SU-DHL-6 (cell line): ENCODE data around the gene SHISAL1.

Experiments
- H2AFZ ChIP-seq: fragments of 200-600 bp; sonication (generic); 2 replicates; pipeline ENCODE4 v1.6.1; 2014; ENCODE audit warnings: low read depth, mild to moderate bottlenecking, moderate library complexity, mixed read lengths, antibody characterized with exemption, low read length; ENCODE audit not compliant: severe bottlenecking
- H3F3A ChIP-seq: fragments of 200-600 bp; shearing (Covaris generic); 2 replicates; pipeline ENCODE4 v1.6.0; 2016; ENCODE audit warnings: antibody characterized with exemption, mild to moderate bottlenecking; ENCODE audit not compliant: insufficient read depth
- H3K27ac ChIP-seq: fragments of 200-600 bp; sonication (generic); 2 replicates; pipeline ENCODE4 v1.5.1; 2016; ENCODE audit warnings: low read depth, mild to moderate bottlenecking, low read length, moderate library complexity, mixed read lengths
- H3K27me3 ChIP-seq: fragments of 200-600 bp; sonication (generic), shearing (Covaris generic); 2 replicates; pipeline ENCODE4 v1.6.0; 2014; ENCODE audit warnings: mild to moderate bottlenecking, low read length
- H3K36me3 ChIP-seq: fragments of 200-600 bp; sonication (generic); 2 replicates; pipeline ENCODE4 v1.6.1; 2014; ENCODE audit warnings: mild to moderate bottlenecking, low read length, mixed read lengths
- H3K4me2 ChIP-seq: fragments of 300-600, 200-600 bp; shearing (Covaris generic), sonication (generic); 2 replicates; pipeline ENCODE4 v1.6.0; 2014; ENCODE audit warnings: low read length, low read depth, mild to moderate bottlenecking; ENCODE audit not compliant: poor library complexity, severe bottlenecking
- H3K4me3 ChIP-seq: fragments of 200-600 bp; sonication (generic); 2 replicates; pipeline ENCODE4 v1.5.1; 2014; ENCODE audit warnings: antibody characterized with exemption, low read length, mild to moderate bottlenecking, mixed read lengths; ENCODE audit not compliant: insufficient read depth, poor library complexity, severe bottlenecking
- H3K79me2 ChIP-seq: fragments of 200-600 bp; sonication (generic); 2 replicates; pipeline ENCODE4 v1.6.1; 2014; ENCODE audit warnings: mild to moderate bottlenecking, low read length, moderate library complexity; ENCODE audit not compliant: insufficient read depth
- H3K9ac ChIP-seq: fragments of 200-600 bp; sonication (generic); 2 replicates; pipeline ENCODE4 v1.7.0; 2014; ENCODE audit warnings: mild to moderate bottlenecking, low read length
- H3K9me2 ChIP-seq: fragments of 200-600 bp; sonication (generic); replicated peaks from 2 replicates; pipeline ENCODE4 v1.6.1; 2014; ENCODE audit warnings: low read length; ENCODE audit not compliant: insufficient read depth
- H3K9me3 ChIP-seq: fragments of 200-600 bp; sonication (generic); 2 replicates; pipeline ENCODE4 v1.6.1; 2014; ENCODE audit warnings: low read length, mixed read lengths; ENCODE audit not compliant: insufficient read depth
- H4K20me1 ChIP-seq: fragments of 200-600 bp; sonication (generic); 2 replicates; pipeline ENCODE4 v1.6.1; 2014; ENCODE audit warnings: low read depth, mild to moderate bottlenecking, antibody characterized with exemption, low read length, moderate library complexity, mixed read lengths
- EZH2phosphoT487 ChIP-seq: fragments of 200-600 bp; sonication (generic), shearing (Covaris generic); conservative IDR thresholded peaks from 2 replicates; pipeline ENCODE4 v1.6.1; 2018; ENCODE audit warnings: mild to moderate bottlenecking, antibody characterized with exemption, low read length, moderate library complexity, mixed read lengths
- TF ChIP-seq, protein P1 (sequence below): fragments of 200-600 bp; sonication (generic); IDR thresholded peaks from one replicate; pipeline ENCODE4 v1.5.1; 2017; ENCODE audit warnings: antibody characterized with exemption, mild to moderate bottlenecking, low read length, moderate library complexity; ENCODE audit not compliant: insufficient read depth, poor library complexity, severe bottlenecking

Gene SHISAL1

DNA sequence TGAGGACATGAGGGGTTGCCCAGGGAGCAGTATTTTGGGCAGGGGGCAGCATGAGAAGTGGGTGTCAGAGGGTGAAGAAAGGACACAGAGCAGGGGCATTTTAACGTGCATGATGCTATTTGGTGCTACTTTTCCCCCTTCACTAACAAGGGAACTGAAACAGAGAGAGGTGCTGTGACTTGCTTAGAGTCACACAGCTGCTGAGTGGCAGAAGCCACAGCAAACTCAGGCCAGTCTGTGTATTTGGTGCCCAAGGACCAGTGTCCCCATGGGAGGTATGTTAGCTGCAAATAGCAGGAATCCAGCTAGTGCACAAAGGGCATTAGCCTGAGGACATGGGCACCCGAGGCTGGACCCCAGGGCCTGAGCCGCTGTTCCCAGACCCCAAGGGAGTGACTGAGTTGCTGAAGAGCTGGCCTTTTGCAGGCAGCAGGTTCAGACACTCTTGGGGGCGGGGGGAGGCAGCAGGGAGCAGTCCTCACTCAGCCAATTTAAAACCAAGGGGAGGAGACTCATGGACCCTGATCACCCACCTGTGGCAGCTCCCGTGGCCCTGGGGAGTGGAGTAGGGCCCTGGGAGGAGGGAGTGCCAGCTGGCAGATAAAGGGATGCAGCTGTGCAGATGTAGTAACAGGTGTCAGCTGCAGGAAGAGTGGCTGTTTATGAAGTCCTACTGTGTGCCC lies 117.4 kb downstream of the SHISAL1 start:
- no peak overlapping the region for H3K9ac ChIP-seq
- H3F3A ChIP-seq, result no peaks in the 10 kb centered on the region
- H3K27me3 ChIP-seq, result no peaks in the 10 kb centered on the region
- no peaks in the 10 kb centered on the region for H4K20me1 ChIP-seq
- TF ChIP-seq EZH2phosphoT487, result no peak
- TF ChIP-seq, protein P1, sequence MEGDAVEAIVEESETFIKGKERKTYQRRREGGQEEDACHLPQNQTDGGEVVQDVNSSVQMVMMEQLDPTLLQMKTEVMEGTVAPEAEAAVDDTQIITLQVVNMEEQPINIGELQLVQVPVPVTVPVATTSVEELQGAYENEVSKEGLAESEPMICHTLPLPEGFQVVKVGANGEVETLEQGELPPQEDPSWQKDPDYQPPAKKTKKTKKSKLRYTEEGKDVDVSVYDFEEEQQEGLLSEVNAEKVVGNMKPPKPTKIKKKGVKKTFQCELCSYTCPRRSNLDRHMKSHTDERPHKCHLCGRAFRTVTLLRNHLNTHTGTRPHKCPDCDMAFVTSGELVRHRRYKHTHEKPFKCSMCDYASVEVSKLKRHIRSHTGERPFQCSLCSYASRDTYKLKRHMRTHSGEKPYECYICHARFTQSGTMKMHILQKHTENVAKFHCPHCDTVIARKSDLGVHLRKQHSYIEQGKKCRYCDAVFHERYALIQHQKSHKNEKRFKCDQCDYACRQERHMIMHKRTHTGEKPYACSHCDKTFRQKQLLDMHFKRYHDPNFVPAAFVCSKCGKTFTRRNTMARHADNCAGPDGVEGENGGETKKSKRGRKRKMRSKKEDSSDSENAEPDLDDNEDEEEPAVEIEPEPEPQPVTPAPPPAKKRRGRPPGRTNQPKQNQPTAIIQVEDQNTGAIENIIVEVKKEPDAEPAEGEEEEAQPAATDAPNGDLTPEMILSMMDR, result no peak
- H3K9me3 ChIP-seq, result no peaks in the 10 kb centered on the region
- no peak overlapping the region for H3K27ac ChIP-seq
- no peaks in the 10 kb centered on the region for H3K9me2 ChIP-seq
- H3K4me3 ChIP-seq, result no peak overlapping the region
- H3K4me2 ChIP-seq, result no peak overlapping the region
- no peaks in the 10 kb centered on the region for H3K79me2 ChIP-seq
- no peaks in the 10 kb centered on the region for H3K36me3 ChIP-seq
- H2AFZ ChIP-seq, result no peak overlapping the region

DNA sequence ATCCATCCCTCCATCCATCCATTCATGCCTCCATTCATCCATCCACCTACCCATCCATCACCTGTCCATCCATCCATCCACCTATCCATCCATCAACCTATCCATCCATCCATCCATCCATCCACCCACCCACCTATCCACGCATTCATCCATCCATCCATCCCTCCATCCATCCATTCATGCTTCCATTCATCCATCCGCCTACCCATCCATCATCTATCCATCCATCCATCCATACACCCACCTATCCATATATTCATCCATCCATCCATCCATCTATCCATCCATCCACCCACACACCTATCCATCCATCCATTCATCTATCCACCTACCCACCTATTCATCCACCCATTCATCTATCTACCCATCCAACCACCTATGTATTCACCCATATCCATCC lies 118.2 kb downstream of the SHISAL1 start:
- H3F3A ChIP-seq, result no peaks in the 10 kb centered on the region
- no peak overlapping the region for H3K4me3 ChIP-seq
- H3K27ac ChIP-seq, result no peak overlapping the region
- H3K9me2 ChIP-seq, result no peaks in the 10 kb centered on the region
- H2AFZ ChIP-seq, result no peak overlapping the region
- H3K36me3 ChIP-seq, result no peaks in the 10 kb centered on the region
- no peaks in the 10 kb centered on the region for H4K20me1 ChIP-seq
- no peaks in the 10 kb centered on the region for H3K79me2 ChIP-seq
- no peaks in the 10 kb centered on the region for H3K9me3 ChIP-seq
- TF ChIP-seq, protein P1, result no peak
- no peak for TF ChIP-seq EZH2phosphoT487
- H3K9ac ChIP-seq, result no peak overlapping the region
- H3K4me2 ChIP-seq, result no peak overlapping the region
- H3K27me3 ChIP-seq, result no peaks in the 10 kb centered on the region
